HTERT RPE-1 (cell line): Measurements from ENCODE around the gene MYOM1.
"Not testable (repeated sequence)": the region's sequence is repeated elsewhere in the genome, so short reads cannot be mapped to it uniquely, and the experiment has no call there.

ENCODE experiments used
- in situ Hi-C: fragments of 300-500 bp; cut with MboI; formaldehyde crosslinking; loops from 4 replicates; pipeline ENCODE4 v1.14.3; 2020; ENCODE audit warnings: low sequenced_read_pairs

MYOM1 gene

GRCh38 chr18:3221496-3221895 lies 1.7 kb upstream of the MYOM1 start:
- in situ Hi-C loops = no loop called here

GRCh38 chr18:3220868-3221267 lies 1.1 kb upstream of the MYOM1 start:
- in situ Hi-C loops = not testable (repeated sequence)

GRCh38 chr18:3219241-3219630 lies 532 bp downstream of the MYOM1 start:
- in situ Hi-C loops = no loop called here

DNA sequence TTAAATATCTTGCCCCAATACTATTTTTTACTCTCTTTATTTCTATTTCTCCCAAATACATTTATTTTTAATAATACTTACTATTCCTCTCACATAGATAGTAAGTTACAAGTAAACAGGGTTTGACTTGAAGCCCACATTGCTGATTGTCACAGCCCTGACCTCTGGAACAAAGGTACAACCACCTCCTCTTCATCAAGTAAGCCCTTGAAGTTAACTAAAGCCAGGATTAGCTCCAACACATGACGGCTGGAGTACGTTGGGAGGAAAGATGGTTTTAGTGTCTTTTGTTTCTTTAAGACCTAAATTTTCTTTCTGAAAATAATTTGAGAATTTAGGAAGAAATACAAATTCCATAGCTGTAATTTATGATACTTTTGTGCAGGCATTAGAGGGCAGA lies 949 bp downstream of the MYOM1 start:
- in situ Hi-C loops = no loop called here

GRCh38 chr18:3217948-3218647 lies 1.7 kb downstream of the MYOM1 start:
- in situ Hi-C loops = no loop called here

GRCh38 chr18:3216987-3217386 lies 2.8 kb downstream of the MYOM1 start:
- in situ Hi-C loops = no loop called here

- in situ Hi-C loops = no loop called here
Observed at GRCh38 chr18:3214855-3215637, 4.7 kb downstream of the MYOM1 start.

DNA sequence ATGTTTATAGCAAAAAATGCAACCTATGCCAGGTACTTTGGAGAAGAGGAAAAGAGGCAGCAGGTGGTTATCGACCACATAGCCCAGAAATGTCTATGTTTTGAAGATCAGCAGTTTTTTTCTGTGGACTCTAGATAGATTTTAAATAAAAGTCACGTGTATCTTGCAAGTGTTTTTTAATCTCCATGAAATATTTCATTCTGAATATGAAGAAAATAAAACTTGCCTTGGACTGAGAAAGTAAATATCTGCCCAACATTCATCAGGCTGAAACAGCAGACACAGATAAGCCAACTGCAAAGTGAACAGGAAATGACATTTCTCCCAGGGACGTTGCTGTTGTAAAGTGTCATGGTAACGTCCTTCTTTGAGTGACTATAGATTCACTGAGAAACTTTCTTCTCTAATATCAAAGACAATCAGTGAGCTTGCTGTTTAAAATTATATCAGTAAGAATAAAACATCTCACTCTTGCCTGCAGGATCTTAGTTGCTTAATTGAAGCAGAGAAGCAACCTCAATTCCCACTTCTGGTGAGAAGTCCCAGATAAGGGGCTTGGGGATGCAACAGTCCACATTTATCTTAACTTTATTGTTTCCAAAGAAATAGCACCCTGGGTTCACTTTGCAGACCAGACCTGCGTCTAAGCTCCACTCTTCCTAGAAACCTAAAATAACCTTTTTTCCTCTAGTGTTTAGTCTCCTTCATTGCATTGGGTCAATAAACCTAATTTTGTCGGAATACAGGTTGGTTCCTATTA lies 6.3 kb downstream of the MYOM1 start:
- in situ Hi-C loops = no loop called here

DNA sequence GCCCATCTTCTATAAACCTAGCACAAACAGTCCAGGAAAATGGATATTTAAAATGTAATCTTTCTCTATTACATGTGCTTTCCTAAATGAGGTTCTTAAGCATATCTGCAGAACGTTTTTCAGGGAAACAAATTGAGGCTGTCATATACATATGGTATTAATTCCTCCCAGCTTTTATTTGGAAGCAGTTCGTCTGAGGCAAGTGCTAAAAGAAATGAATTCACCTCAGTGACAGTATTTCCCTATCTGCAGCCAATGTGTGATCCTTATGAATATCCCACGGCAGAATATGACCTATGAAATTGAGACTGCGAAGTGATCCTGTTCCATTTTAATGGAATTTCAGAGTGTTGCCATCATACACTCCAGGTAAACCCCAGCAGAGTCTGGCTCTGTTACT lies 7.1 kb downstream of the MYOM1 start:
- in situ Hi-C loops = no loop called here

GRCh38 chr18:3211236-3211992 lies 8.4 kb downstream of the MYOM1 start:
- in situ Hi-C loops = no loop called here

- in situ Hi-C loops = no loop called here
Observed at GRCh38 chr18:3209859-3210569, 9.8 kb downstream of the MYOM1 start.

DNA sequence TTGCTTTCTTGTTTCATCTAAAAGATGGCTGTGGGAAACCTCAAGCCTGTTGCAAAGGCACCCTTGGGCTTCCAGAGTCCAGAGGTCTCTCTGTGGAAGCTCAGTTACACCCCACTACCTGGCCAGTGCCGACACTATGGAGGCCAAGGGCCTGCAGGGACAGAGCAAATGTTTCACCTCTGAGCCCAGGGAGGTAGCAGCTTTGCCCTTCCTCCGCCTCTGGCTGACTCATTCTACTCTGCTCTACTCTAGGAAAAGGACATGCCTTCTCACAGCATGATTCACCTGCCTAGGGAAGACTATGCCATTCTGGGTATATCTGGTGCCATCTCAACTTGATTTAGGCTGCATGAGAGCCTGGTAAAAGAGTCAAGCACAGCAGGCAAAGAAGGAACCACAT lies 12.2 kb downstream of the MYOM1 start:
- in situ Hi-C loops = no loop called here

GRCh38 chr18:3205239-3205638 lies 14.5 kb downstream of the MYOM1 start:
- in situ Hi-C loops = no loop called here

DNA sequence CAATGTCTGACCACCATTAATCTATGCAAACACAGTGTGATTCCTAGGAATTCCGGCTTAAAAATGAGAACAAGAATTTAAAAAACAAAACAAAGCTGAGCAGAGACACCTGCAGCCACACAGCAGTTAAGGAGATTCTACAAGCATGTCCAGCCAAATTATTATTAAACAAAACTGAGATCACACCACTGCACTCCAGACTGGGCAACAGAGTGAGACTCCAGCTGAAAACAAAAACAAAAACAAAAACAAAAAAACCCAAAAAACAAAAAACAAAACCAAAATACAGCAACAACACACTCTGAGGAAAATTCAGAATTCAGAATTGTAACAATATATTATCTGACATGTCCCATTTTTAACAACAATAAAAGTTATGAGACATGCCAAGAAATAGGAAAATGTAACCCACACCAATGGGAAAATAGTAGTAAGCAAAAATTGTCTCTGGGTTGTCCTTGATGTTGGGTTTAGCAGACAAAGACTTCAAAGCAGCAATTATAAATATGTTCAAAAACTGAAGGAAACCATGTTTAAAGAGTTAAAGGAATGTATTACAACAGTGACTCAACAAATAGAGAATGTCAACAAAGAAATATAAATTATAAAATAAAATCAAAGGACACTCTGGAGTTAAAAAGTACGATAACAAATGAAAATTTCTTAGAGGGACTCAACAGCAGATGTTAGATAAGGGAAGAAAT lies 19.7 kb downstream of the MYOM1 start:
- in situ Hi-C loops = no loop called here

DNA sequence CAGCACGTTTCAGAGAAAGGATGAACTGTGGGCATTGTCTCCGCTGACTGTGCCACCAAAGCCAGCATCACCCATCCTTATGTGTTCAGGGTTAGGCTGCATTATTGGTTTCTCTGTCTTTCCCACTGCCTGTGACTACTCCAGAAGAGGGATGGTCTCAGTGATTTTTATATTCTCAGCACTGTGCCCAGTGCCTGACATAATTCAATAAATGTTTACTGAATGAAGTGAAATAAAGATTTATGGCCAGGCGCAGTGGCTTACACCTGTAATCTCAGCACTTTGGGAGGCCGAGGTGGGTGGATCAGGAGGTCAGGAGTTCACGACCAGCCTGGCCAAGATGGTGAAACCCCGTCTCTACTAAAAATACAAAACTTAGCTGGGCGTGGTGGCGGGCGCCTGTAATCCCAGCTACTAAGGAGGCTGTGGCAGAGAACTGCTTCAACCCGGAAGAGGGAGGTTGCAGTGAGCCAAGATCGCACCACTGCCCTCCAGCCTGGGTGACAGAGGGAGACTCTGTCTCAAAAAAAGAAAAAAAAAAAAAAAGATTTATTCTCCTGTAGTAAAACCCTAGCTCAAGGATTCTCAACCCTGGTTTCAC lies 21.4 kb downstream of the MYOM1 start:
- in situ Hi-C loops = not testable (repeated sequence)

DNA sequence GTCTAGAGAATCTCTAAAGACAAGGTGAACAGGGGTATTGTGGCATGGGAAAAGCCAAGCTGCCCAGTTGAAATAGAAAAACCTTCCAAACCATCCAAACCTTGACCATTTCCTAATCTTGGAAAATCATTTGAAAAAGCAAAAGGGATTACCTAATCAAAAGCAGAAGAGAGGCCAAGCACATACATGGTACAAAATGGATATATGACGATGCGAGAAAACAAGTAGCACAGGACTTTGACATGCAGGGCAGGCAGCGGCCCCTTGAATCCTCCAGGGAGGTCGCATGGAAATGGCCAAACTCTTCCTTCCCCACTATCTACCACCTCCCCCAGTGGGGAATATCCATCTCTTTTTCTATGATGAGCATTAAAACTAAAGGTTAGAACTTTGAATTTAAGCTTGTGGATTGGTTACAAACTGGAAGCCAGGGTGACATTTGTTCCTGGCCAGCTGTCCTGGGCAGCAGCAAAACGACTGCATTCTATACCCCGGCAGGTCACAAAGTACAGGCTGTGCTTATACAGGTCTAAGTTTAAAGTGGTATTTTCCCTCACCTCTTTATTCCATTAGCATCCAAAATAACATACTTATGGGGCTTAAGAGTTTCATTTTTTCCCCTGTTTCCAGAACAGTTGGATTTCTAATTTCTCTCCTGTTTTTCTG lies 24.7 kb downstream of the MYOM1 start:
- in situ Hi-C loops = no loop called here

DNA sequence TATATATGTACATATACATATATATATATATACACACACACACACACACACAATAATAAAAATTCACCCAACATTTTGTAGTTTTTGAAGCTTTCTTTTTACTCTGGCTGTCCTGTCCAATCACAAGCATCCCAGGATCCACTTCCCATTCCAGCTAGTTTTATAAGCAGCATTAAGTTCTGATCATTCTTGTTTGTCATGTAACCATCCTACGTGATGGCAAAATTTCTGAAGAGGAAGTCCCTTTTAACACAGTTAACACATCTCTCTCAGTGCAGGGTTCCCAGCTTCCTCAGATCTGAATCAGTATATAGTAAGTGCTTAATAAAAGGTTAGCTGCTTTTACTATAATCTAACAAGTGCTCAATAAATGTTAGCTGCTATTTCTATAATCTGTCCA lies 26.4 kb downstream of the MYOM1 start:
- in situ Hi-C loops = no loop called here

DNA sequence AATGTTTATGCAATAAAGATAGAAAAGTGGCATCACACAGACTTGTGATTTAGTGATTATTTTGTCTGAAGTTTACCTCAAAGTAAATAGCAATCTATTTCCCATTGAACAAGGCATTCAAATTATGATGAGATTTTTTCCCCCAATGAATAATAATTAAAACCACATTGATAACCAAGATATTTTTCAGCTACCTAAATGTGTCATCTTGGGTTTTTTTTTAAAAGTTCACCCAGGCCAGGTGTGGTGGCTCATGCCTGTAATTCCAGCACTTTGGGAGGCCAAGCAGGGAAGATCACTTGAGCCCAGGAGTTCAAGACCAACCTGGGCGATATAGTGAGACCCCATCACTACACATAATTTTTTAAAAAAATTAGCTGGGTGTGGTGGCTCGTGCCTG lies 27.0 kb downstream of the MYOM1 start:
- in situ Hi-C loops = no loop called here

GRCh38 chr18:3192286-3192685 lies 27.5 kb downstream of the MYOM1 start:
- in situ Hi-C loops = no loop called here
